Raji (cell line): ENCODE measurements around the gene GFAP.

Experiments
- POLR2A ChIP-seq: IDR thresholded peaks from 2 replicates; pipeline ENCODE4 v1.6.1; 2011; ENCODE audit warnings: low read depth, low read length, control low read depth; ENCODE audit not compliant: insufficient read depth

Gene GFAP

GRCh38 chr17:44872131-44872768, 43.0 kb downstream of the GFAP start:
- no peak for TF ChIP-seq POLR2A

GRCh38 chr17:44871556-44871955, 43.7 kb downstream of the GFAP start:
- TF ChIP-seq POLR2A = no peak

DNA sequence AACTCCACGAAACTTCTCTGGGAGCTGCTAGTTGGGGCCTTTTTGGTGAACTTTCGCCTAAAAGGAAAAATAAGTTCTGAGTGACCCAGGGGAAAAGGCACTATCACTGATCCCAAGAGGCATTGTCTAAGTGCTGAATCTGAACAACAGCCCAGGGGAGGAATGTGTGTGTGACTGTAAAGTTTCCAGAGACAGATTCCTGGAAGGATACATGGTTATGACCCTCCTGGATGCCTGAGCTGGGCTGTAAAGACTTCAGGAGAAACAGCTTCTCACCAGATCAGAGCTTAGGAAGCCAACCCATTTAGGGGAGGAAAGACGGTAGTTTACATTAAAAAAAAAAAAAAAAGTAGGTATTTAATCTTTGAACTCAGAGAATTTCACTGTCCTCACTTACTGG, 47.5 kb downstream of the GFAP start:
- TF ChIP-seq POLR2A = no peak

GRCh38 chr17:44865931-44866330, 49.4 kb downstream of the GFAP start:
- TF ChIP-seq POLR2A = no peak

- no peak for TF ChIP-seq POLR2A
Observed at GRCh38 chr17:44865231-44865660, 50.1 kb downstream of the GFAP start.

DNA sequence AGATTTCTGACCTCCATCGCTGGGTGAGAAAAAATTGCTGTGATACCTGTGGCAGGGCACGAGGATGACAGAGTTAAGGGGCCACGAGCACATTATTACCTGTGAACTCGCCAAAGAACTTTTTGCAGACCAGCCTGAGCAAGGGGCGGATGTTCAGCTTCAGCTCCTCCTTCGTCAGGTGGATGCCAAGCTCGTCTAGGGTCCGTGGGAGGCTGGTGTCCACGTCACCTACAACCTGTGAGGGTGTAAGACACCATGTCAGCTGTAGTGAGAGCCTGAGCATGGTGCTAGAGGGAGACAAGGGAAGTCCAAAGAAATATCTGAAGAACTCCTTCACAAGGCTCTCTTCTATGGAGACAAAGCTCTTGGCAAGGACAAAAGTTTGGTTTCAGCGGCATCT, 50.5 kb downstream of the GFAP start:
- TF ChIP-seq POLR2A = no peak

DNA sequence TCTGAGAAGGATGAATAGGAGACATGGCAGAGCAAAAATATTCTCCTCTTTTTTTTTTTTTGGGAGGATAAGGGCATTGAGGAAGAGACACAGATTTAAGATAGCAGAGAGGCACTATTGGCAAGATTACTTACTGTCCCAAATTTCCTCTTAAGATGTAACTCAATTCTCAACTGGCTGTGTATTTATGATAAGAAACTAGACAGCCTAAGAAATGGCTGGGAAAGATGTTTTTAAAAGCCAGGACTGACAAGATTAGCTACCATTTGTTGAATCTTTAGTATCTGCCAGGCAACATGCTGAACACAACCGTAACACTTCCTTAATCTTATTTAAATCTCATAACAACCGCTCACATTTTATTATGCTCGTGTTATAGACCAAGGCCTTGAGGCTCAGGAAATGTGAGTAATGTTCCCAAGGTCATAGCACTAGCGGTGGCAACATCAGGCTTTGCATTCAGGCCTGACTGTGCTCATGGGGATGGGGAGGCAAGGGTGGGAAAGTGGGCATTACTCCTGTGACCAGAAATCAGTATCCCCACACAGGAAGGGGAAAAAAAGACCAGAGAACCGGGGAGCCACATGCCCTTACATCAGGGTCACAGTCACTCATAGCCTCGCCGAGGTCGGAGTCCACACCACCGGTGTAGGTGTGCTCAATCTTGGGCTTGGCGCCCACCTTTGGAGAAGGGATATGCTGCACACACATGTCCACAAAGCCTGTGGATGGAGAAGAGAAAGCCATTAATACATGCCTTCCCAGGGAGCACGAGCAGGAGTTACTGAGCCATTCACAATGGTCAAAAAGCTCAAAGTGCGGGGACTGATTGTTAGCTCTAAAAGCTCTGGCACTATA, 52.0 kb downstream of the GFAP start:
- no peak for TF ChIP-seq POLR2A

GRCh38 chr17:44862278-44862914, 52.9 kb downstream of the GFAP start:
- no peak for TF ChIP-seq POLR2A

- TF ChIP-seq POLR2A = no peak
Observed at GRCh38 chr17:44859701-44860100, 55.6 kb downstream of the GFAP start.

DNA sequence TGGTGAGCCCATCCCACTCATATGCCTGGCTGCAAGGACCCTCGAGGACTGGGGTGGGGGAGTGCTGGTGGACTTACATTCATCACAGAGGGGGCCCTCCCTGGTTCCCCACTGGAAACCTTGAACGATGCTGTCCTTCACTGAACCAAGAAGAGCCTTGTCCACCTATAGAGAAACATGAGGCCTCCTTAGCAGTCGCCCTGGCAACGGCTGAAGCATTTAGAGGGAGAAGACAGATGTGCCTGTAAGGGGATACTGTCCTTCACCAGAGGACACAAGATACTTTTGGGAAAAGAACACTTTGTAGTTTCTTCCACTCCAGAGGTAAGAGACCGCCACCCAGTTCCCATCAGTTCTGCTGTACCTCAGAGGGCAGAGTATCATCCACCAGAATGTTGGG, 61.1 kb downstream of the GFAP start:
- TF ChIP-seq POLR2A = no peak
